ENCODE results near the gene CPT1A.
A peak's percentile ranks its signal among the peaks of the same experiment; 100 is the strongest.

CPT1A gene

GRCh38 chr11:68847395-68847794, 5.7 kb upstream of the CPT1A start:
- H3K27me3 ChIP-seq (replicated peaks; ENCODE audit: control insufficient read depth, insufficient read depth, low read length), result no peaks in the 10 kb centered on the region; the same call in 1 of the 2 replicates
- TF ChIP-seq, protein P1, sequence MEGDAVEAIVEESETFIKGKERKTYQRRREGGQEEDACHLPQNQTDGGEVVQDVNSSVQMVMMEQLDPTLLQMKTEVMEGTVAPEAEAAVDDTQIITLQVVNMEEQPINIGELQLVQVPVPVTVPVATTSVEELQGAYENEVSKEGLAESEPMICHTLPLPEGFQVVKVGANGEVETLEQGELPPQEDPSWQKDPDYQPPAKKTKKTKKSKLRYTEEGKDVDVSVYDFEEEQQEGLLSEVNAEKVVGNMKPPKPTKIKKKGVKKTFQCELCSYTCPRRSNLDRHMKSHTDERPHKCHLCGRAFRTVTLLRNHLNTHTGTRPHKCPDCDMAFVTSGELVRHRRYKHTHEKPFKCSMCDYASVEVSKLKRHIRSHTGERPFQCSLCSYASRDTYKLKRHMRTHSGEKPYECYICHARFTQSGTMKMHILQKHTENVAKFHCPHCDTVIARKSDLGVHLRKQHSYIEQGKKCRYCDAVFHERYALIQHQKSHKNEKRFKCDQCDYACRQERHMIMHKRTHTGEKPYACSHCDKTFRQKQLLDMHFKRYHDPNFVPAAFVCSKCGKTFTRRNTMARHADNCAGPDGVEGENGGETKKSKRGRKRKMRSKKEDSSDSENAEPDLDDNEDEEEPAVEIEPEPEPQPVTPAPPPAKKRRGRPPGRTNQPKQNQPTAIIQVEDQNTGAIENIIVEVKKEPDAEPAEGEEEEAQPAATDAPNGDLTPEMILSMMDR (IDR thresholded peaks at IDR 0.05; ENCODE audit: insufficient read depth, low read length, poor library complexity, severe bottlenecking), result no peak
- DNase-seq (ENCODE audit: extremely low read depth, insufficient read length), result no peak
- no peak overlapping the region for H3K4me3 ChIP-seq (replicated peaks; ENCODE audit: low read depth, low read length)
- no peaks in the 10 kb centered on the region for H3K36me3 ChIP-seq (ENCODE audit: control insufficient read depth, insufficient read depth, low read length)

GRCh38 chr11:68845351-68846002, 3.8 kb upstream of the CPT1A start:
- TF ChIP-seq, protein P1 (IDR thresholded peaks at IDR 0.05; ENCODE audit: insufficient read depth, low read length, poor library complexity, severe bottlenecking), result no peak
- Histone ChIP-seq H3K4me3 (replicated peaks; ENCODE audit: low read depth, low read length) (no peak overlapping the region), H3K27me3 (replicated peaks; ENCODE audit: control insufficient read depth, insufficient read depth, low read length) (no peaks in the 10 kb centered on the region), H3K36me3 (ENCODE audit: control insufficient read depth, insufficient read depth, low read length) (no peaks in the 10 kb centered on the region)
- DNase-seq (ENCODE audit: extremely low read depth, insufficient read length), result no peak

DNA sequence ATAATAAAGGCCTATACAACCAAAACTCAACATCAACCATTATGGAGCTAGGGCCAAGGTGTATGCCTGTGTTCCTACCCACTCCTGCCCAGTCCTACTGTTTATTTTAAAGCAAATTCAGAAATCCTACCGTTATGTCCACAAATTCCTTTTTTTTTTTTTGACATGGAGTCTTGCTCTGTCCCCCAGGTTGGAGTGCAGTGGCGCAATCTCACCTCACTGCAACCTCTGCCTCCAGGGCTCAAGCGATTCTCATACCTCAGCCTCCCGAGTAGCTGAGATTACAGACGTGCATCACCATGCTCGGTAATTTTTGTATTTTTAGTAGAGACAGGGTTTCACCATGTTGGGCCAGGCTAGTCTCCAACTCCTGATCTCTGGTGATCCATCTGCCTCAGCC, 3.1 kb upstream of the CPT1A start:
- no peaks in the 10 kb centered on the region for H3K27me3 ChIP-seq (replicated peaks; ENCODE audit: control insufficient read depth, insufficient read depth, low read length)
- TF ChIP-seq, protein P1 (IDR thresholded peaks at IDR 0.05; ENCODE audit: insufficient read depth, low read length, poor library complexity, severe bottlenecking), result no peak
- no peaks in the 10 kb centered on the region for H3K36me3 ChIP-seq (ENCODE audit: control insufficient read depth, insufficient read depth, low read length)

DNA sequence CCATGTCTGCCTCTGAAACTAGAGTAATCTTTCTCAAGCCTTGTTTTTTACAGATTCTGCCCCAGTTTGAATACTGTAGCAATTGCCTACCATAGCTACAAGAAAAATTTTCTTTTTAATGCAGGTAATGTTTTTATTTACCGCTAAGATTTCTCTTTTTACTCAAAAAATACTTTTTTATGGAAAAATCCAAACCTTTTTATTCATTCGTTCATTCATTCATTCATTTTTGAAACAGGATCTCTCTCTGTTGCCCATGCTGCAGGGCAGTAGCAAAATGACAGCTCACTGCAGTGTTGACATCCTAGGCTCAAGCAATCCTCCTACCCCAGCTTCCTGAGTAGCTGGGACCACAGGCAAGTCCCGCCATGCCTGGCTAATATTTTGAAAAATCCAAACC, 2.7 kb upstream of the CPT1A start:
- TF ChIP-seq, protein P1 (IDR thresholded peaks at IDR 0.05; ENCODE audit: insufficient read depth, low read length, poor library complexity, severe bottlenecking), result no peak
- Histone ChIP-seq H3K4me3 (replicated peaks; ENCODE audit: low read depth, low read length) (no peak overlapping the region; the same call in none of the 2 replicates), H3K36me3 (ENCODE audit: control insufficient read depth, insufficient read depth, low read length) (no peaks in the 10 kb centered on the region), H3K27me3 (replicated peaks; ENCODE audit: control insufficient read depth, insufficient read depth, low read length) (no peaks in the 10 kb centered on the region)
- DNase-seq (ENCODE audit: extremely low read depth, insufficient read length), result no peak

More for the DNA sequence above, 3.1 kb upstream of the CPT1A start:
- DNase-seq (ENCODE audit: extremely low read depth, insufficient read length), result no peak
- H3K4me3 ChIP-seq (replicated peaks; ENCODE audit: low read depth, low read length), result no peak overlapping the region

- peak; percentile 86 for DNase-seq (ENCODE audit: extremely low read depth, insufficient read length)
- TF ChIP-seq, protein P1 (IDR thresholded peaks at IDR 0.05; ENCODE audit: insufficient read depth, low read length, poor library complexity, severe bottlenecking), result peak; percentile 77
- no peaks in the 10 kb centered on the region for H3K36me3 ChIP-seq (ENCODE audit: control insufficient read depth, insufficient read depth, low read length)
- H3K27me3 ChIP-seq (replicated peaks; ENCODE audit: control insufficient read depth, insufficient read depth, low read length), result no peaks in the 10 kb centered on the region
- H3K4me3 ChIP-seq (replicated peaks; ENCODE audit: low read depth, low read length), result peak overlapping the region; percentile 62
Observed at GRCh38 chr11:68843703-68844312, 2.1 kb upstream of the CPT1A start.
